WTC11 (cell line): Measurements from ENCODE around the gene FRYL. TPM values are rescaled to one million over a fixed set of nuclear protein-coding genes. Genes with fewer than 3 reads are reported as not detected.

Experiments used
- ATAC-seq: fragments of 200-7000 bp; cut with Tn5 transposase; 2 replicates; pipeline ENCODE4 v1.10.0; 2021; ENCODE audit warnings: mild to moderate bottlenecking, moderate library complexity
- CTCF ChIA-PET: fragments of 300-600 bp; sonication (Branson Sonifier 250); formaldehyde crosslinking; loops from one replicate; lab custom pipeline; 2021; ENCODE audit warnings: antibody characterized with exemption; lab: Charles Lee
- POLR2A ChIA-PET: fragments of 350-600 bp; sonication (Branson Sonifier 250); formaldehyde crosslinking; loops from one replicate; lab custom pipeline; 2021; ENCODE audit warnings: antibody characterized with exemption; lab: Charles Lee
- DNase-seq: peaks from one replicate; pipeline ENCODE4 v3.0.0; 2021; ENCODE audit warnings: low spot score
- H3K27ac Mint-ChIP-seq: 2 replicates; pipeline ENCODE4 v1.8.0; 2021; ENCODE audit warnings: mixed read lengths
- H3K27me3 Mint-ChIP-seq: 2 replicates; pipeline ENCODE4 v1.8.0; 2021; ENCODE audit warnings: low read depth, mild to moderate bottlenecking, moderate library complexity, mixed read lengths
- H3K36me3 Mint-ChIP-seq: 2 replicates; pipeline ENCODE4 v1.8.0; 2021; ENCODE audit warnings: mixed read lengths
- H3K4me1 Mint-ChIP-seq: 2 replicates; pipeline ENCODE4 v1.8.0; 2022; ENCODE audit warnings: mixed read lengths
- H3K4me3 Mint-ChIP-seq: 2 replicates; pipeline ENCODE4 v1.8.0; 2021; ENCODE audit warnings: mild to moderate bottlenecking, moderate library complexity, mixed read lengths
- H3K9me3 Mint-ChIP-seq: 2 replicates; pipeline ENCODE4 v1.8.0; 2021; ENCODE audit warnings: mixed read lengths
- ATF1 ChIP-seq: sonication (generic); formaldehyde crosslinking; IDR thresholded peaks from 2 replicates; pipeline ENCODE4 v1.8.1; 2023; ENCODE audit warnings: mild to moderate bottlenecking, moderate library complexity, missing genetic modification reagents
- ELF4 ChIP-seq: sonication (generic); formaldehyde crosslinking; IDR thresholded peaks from 2 replicates; pipeline ENCODE4 v1.8.1; 2022; ENCODE audit warnings: low read depth, mild to moderate bottlenecking, moderate library complexity, missing genetic modification reagents
- EMX1 ChIP-seq: fragments of 250-450 bp; sonication (Bioruptor Pico); IDR thresholded peaks from 2 replicates; pipeline ENCODE4 v1.8.0; 2021; ENCODE audit warnings: mild to moderate bottlenecking
- FOXK1 ChIP-seq: sonication (generic); formaldehyde crosslinking; IDR thresholded peaks from 2 replicates; pipeline ENCODE4 v1.8.0; 2022; ENCODE audit warnings: mild to moderate bottlenecking, moderate library complexity, missing genetic modification reagents
- MXD4 ChIP-seq: fragments of 250-450 bp; sonication (Bioruptor Pico); IDR thresholded peaks from 2 replicates; pipeline ENCODE4 v1.8.0; 2021; ENCODE audit warnings: mild to moderate bottlenecking, moderate library complexity, borderline replicate concordance
- MYBL2 ChIP-seq: sonication (generic); formaldehyde crosslinking; IDR thresholded peaks from 2 replicates; pipeline ENCODE4 v1.8.1; 2023; ENCODE audit warnings: mild to moderate bottlenecking, moderate library complexity, missing genetic modification reagents
- NR3C1 ChIP-seq: sonication (generic); formaldehyde crosslinking; conservative IDR thresholded peaks from 2 replicates; pipeline ENCODE4 v1.8.1; 2023; ENCODE audit warnings: low read depth, mild to moderate bottlenecking, missing genetic modification reagents
- SMAD3 ChIP-seq: sonication (generic); formaldehyde crosslinking; IDR thresholded peaks from 2 replicates; pipeline ENCODE4 v1.8.0; 2022; ENCODE audit warnings: missing genetic modification reagents, mild to moderate bottlenecking, borderline replicate concordance
- TEAD1 ChIP-seq: sonication (generic); formaldehyde crosslinking; IDR thresholded peaks from 2 replicates; pipeline ENCODE4 v1.8.0; 2022; ENCODE audit warnings: mild to moderate bottlenecking, missing genetic modification reagents
- ZBTB21 ChIP-seq: sonication (generic); formaldehyde crosslinking; IDR thresholded peaks from 2 replicates; pipeline ENCODE4 v1.8.1; 2023; ENCODE audit warnings: mild to moderate bottlenecking, missing genetic modification reagents, borderline replicate concordance
- ZNF121 ChIP-seq: sonication (generic); formaldehyde crosslinking; IDR thresholded peaks from 2 replicates; pipeline ENCODE4 v1.8.0; 2023; ENCODE audit warnings: missing genetic modification reagents
- total RNA-seq: library from RNA; stranded (reverse); gene quantifications from 3 replicates; pipeline ENCODE4 v1.2.3, GENCODE V29; 2021
- TF ChIP-seq, protein P1 (sequence below): sonication (generic); formaldehyde crosslinking; IDR thresholded peaks from 2 replicates; pipeline ENCODE4 v1.8.0; 2023; ENCODE audit warnings: missing genetic modification reagents, mild to moderate bottlenecking, borderline replicate concordance
- TF ChIP-seq, protein P2 (sequence below): fragments of 200-600 bp; IDR thresholded peaks from 2 replicates; pipeline ENCODE4 v1.8.0; 2022; ENCODE audit warnings: antibody characterized with exemption
- TF ChIP-seq, protein P3 (sequence below): sonication (generic); formaldehyde crosslinking; IDR thresholded peaks from 2 replicates; pipeline ENCODE4 v1.8.0; 2022; ENCODE audit warnings: mild to moderate bottlenecking, missing genetic modification reagents
- TF ChIP-seq, protein P4 (sequence below): sonication (generic); formaldehyde crosslinking; IDR thresholded peaks from 2 replicates; pipeline ENCODE4 v1.8.0; 2022; ENCODE audit warnings: mild to moderate bottlenecking, missing genetic modification reagents
- TF ChIP-seq, protein P5 (sequence below): sonication (generic); formaldehyde crosslinking; IDR thresholded peaks from 2 replicates; pipeline ENCODE4 v1.8.1; 2022; ENCODE audit warnings: low read depth, mild to moderate bottlenecking, moderate library complexity, missing genetic modification reagents, borderline replicate concordance
- TF ChIP-seq, protein P6 (sequence below): fragments of 250-450 bp; sonication (Bioruptor Pico); IDR thresholded peaks from 2 replicates; pipeline ENCODE4 v1.9.0; 2021; ENCODE audit warnings: moderate library complexity, mild to moderate bottlenecking, inconsistent platforms, borderline replicate concordance
- TF ChIP-seq, protein P7 (sequence below): sonication (generic); formaldehyde crosslinking; IDR thresholded peaks from 2 replicates; pipeline ENCODE4 v1.8.1; 2023; ENCODE audit warnings: mild to moderate bottlenecking, missing genetic modification reagents, moderate library complexity

The FRYL gene
- total RNA-seq, 1 experiment from 2014 or later = 38.7 TPM

DNA sequence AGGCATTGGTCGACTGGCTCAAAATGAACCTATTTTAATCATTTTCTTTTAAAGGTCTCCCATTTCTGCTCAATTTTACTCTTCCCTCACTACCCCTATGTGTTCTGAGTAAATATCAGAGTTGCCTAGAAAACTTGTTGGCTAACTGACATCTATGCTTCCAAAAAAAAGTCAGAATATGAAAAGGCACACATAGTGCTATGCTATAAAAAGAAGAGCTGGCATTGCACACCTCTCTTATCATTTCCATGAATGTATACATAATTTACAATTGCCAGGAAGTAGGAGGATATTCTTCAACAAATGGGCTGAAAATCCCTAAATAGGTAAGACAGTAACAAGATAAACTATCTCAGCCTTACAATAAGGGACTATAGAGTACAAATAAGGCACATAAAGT is 70.2 kb downstream of the FRYL start:
- no peak overlapping the region for H3K27ac Mint-ChIP-seq
- TF ChIP-seq, protein P1, sequence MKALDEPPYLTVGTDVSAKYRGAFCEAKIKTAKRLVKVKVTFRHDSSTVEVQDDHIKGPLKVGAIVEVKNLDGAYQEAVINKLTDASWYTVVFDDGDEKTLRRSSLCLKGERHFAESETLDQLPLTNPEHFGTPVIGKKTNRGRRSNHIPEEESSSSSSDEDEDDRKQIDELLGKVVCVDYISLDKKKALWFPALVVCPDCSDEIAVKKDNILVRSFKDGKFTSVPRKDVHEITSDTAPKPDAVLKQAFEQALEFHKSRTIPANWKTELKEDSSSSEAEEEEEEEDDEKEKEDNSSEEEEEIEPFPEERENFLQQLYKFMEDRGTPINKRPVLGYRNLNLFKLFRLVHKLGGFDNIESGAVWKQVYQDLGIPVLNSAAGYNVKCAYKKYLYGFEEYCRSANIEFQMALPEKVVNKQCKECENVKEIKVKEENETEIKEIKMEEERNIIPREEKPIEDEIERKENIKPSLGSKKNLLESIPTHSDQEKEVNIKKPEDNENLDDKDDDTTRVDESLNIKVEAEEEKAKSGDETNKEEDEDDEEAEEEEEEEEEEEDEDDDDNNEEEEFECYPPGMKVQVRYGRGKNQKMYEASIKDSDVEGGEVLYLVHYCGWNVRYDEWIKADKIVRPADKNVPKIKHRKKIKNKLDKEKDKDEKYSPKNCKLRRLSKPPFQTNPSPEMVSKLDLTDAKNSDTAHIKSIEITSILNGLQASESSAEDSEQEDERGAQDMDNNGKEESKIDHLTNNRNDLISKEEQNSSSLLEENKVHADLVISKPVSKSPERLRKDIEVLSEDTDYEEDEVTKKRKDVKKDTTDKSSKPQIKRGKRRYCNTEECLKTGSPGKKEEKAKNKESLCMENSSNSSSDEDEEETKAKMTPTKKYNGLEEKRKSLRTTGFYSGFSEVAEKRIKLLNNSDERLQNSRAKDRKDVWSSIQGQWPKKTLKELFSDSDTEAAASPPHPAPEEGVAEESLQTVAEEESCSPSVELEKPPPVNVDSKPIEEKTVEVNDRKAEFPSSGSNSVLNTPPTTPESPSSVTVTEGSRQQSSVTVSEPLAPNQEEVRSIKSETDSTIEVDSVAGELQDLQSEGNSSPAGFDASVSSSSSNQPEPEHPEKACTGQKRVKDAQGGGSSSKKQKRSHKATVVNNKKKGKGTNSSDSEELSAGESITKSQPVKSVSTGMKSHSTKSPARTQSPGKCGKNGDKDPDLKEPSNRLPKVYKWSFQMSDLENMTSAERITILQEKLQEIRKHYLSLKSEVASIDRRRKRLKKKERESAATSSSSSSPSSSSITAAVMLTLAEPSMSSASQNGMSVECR (CRISPR knock-in tag) = no peak
- ATAC-seq = no peak
- no peak overlapping the region for H3K4me3 Mint-ChIP-seq
- peaks cover 27% of the 10 kb centered on the region for H3K9me3 Mint-ChIP-seq
- ChIA-PET CTCF (no interaction called here), POLR2A (no interaction called here)
- peaks cover 47% of the 10 kb centered on the region for H3K36me3 Mint-ChIP-seq
- DNase-seq = no peak
- H3K27me3 Mint-ChIP-seq = no peaks in the 10 kb centered on the region
- peaks cover 8% of the 10 kb centered on the region for H3K4me1 Mint-ChIP-seq

DNA sequence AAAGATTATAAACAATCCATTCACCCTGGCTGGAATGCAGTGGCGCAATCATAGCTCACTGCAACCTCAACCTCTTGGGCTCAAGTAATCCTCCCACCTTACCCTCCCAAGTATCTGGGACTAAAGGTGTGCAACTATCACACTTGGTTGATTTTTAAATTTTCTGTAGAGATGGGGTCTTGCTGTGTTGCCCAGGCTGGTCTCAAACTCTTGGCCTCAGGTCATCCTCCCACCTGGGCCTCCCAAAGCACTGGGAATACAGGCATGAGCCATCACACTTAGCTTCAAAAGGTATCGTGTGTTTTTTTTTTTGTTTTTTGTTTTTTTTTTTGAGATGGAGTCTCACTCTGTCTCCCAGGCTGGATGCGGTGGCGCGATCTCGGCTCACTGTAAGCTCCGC is 71.5 kb downstream of the FRYL start:
- peak; percentile 73; the same call in 1 of the 2 replicates for TF ChIP-seq ZNF121 (CRISPR knock-in tag)
- TF ChIP-seq NR3C1 (CRISPR knock-in tag) = no peak
- peaks cover 24% of the 10 kb centered on the region for H3K9me3 Mint-ChIP-seq
- DNase-seq (no peak), ATAC-seq (no peak)
- no peaks in the 10 kb centered on the region for H3K27me3 Mint-ChIP-seq
- peaks cover 45% of the 10 kb centered on the region for H3K36me3 Mint-ChIP-seq
- H3K4me3 Mint-ChIP-seq = no peak overlapping the region
- CTCF ChIA-PET = no interaction called here
- peaks cover 17% of the 10 kb centered on the region for H3K4me1 Mint-ChIP-seq
- no peak overlapping the region for H3K27ac Mint-ChIP-seq
- POLR2A ChIA-PET = no interaction called here

DNA sequence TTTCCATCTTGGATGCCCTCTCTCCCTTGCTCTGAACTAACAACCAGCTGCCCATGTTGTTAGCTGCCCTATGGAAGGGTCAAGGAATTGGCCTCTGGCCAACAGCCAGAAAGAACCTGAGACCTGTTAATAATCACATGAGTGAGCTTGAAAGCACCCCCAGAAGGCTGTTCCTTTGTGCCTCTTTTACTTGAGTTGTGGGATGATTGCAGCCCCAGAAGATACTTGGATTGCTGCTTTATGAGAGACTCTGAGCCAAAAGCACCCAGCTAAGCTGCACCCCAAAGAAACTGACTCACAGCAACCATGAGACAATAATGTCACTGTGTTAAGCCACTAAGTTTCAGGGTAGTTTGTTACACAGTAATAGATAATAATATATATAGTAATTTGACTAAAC is 73.3 kb downstream of the FRYL start:
- H3K36me3 Mint-ChIP-seq = peaks cover 30% of the 10 kb centered on the region
- POLR2A ChIA-PET = no interaction called here
- peaks cover 23% of the 10 kb centered on the region for H3K4me1 Mint-ChIP-seq
- CTCF ChIA-PET = no interaction called here
- no peak for ATAC-seq
- H3K4me3 Mint-ChIP-seq = no peak overlapping the region
- H3K9me3 Mint-ChIP-seq = peaks cover 9% of the 10 kb centered on the region
- H3K27me3 Mint-ChIP-seq = no peaks in the 10 kb centered on the region
- DNase-seq = no peak
- H3K27ac Mint-ChIP-seq = no peak overlapping the region
- TF ChIP-seq, protein P2, sequence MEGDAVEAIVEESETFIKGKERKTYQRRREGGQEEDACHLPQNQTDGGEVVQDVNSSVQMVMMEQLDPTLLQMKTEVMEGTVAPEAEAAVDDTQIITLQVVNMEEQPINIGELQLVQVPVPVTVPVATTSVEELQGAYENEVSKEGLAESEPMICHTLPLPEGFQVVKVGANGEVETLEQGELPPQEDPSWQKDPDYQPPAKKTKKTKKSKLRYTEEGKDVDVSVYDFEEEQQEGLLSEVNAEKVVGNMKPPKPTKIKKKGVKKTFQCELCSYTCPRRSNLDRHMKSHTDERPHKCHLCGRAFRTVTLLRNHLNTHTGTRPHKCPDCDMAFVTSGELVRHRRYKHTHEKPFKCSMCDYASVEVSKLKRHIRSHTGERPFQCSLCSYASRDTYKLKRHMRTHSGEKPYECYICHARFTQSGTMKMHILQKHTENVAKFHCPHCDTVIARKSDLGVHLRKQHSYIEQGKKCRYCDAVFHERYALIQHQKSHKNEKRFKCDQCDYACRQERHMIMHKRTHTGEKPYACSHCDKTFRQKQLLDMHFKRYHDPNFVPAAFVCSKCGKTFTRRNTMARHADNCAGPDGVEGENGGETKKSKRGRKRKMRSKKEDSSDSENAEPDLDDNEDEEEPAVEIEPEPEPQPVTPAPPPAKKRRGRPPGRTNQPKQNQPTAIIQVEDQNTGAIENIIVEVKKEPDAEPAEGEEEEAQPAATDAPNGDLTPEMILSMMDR = no peak
- TF ChIP-seq NR3C1 (CRISPR knock-in tag) (no peak), ELF4 (CRISPR knock-in tag) (no peak), MYBL2 (CRISPR knock-in tag) (no peak), MXD4 (CRISPR knock-in tag) (no peak), ATF1 (CRISPR knock-in tag) (no peak), SMAD3 (CRISPR knock-in tag) (no peak), EMX1 (no peak), TEAD1 (CRISPR knock-in tag) (no peak), ZBTB21 (no peak), FOXK1 (CRISPR knock-in tag) (no peak)
- TF ChIP-seq, protein P3, sequence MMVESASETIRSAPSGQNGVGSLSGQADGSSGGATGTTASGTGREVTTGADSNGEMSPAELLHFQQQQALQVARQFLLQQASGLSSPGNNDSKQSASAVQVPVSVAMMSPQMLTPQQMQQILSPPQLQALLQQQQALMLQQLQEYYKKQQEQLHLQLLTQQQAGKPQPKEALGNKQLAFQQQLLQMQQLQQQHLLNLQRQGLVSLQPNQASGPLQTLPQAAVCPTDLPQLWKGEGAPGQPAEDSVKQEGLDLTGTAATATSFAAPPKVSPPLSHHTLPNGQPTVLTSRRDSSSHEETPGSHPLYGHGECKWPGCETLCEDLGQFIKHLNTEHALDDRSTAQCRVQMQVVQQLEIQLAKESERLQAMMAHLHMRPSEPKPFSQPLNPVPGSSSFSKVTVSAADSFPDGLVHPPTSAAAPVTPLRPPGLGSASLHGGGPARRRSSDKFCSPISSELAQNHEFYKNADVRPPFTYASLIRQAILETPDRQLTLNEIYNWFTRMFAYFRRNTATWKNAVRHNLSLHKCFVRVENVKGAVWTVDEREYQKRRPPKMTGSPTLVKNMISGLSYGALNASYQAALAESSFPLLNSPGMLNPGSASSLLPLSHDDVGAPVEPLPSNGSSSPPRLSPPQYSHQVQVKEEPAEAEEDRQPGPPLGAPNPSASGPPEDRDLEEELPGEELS (CRISPR knock-in tag) = no peak
- TF ChIP-seq, protein P4, sequence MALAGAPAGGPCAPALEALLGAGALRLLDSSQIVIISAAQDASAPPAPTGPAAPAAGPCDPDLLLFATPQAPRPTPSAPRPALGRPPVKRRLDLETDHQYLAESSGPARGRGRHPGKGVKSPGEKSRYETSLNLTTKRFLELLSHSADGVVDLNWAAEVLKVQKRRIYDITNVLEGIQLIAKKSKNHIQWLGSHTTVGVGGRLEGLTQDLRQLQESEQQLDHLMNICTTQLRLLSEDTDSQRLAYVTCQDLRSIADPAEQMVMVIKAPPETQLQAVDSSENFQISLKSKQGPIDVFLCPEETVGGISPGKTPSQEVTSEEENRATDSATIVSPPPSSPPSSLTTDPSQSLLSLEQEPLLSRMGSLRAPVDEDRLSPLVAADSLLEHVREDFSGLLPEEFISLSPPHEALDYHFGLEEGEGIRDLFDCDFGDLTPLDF = no peak
- TF ChIP-seq, protein P5, sequence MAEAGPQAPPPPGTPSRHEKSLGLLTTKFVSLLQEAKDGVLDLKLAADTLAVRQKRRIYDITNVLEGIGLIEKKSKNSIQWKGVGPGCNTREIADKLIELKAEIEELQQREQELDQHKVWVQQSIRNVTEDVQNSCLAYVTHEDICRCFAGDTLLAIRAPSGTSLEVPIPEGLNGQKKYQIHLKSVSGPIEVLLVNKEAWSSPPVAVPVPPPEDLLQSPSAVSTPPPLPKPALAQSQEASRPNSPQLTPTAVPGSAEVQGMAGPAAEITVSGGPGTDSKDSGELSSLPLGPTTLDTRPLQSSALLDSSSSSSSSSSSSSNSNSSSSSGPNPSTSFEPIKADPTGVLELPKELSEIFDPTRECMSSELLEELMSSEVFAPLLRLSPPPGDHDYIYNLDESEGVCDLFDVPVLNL = no peak
- TF ChIP-seq, protein P6, sequence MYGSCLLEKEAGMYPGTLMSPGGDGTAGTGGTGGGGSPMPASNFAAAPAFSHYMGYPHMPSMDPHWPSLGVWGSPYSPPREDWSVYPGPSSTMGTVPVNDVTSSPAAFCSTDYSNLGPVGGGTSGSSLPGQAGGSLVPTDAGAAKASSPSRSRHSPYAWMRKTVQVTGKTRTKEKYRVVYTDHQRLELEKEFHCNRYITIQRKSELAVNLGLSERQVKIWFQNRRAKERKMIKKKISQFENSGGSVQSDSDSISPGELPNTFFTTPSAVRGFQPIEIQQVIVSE = no peak
- TF ChIP-seq, protein P7, sequence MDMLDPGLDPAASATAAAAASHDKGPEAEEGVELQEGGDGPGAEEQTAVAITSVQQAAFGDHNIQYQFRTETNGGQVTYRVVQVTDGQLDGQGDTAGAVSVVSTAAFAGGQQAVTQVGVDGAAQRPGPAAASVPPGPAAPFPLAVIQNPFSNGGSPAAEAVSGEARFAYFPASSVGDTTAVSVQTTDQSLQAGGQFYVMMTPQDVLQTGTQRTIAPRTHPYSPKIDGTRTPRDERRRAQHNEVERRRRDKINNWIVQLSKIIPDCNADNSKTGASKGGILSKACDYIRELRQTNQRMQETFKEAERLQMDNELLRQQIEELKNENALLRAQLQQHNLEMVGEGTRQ (CRISPR knock-in tag) = no peak
